Activated B cell treated with CpG ODN at 0.5 μM for 24 hours (primary cell): ENCODE measurements around the gene BOLA2. TPM values are rescaled to one million over a fixed set of nuclear protein-coding genes. Genes with fewer than 3 reads are reported as not detected.
"Not testable (repeated sequence)": the region's sequence is repeated elsewhere in the genome, so short reads cannot be mapped to it uniquely, and the experiment has no call there.

ENCODE experiments used
- ATAC-seq: fragments of 200-7000 bp; cut with Tn5 transposase; one replicate; pipeline ENCODE4 v1.10.0; 2021; ENCODE audit warnings: low read depth, mild to moderate bottlenecking, moderate library complexity
- CTCF ChIA-PET: fragments of 350-600 bp; sonication (Branson Sonifier 250); formaldehyde crosslinking; loops from one replicate; lab custom pipeline; 2021; ENCODE audit warnings: antibody characterized with exemption; lab: Charles Lee
- POLR2A ChIA-PET: fragments of 350-600 bp; sonication (Branson Sonifier 250); formaldehyde crosslinking; loops from one replicate; lab custom pipeline; 2021; ENCODE audit warnings: antibody characterized with exemption; lab: Charles Lee
- DNase-seq: peaks from one replicate; pipeline ENCODE4 v3.0.0; 2022
- H3K27ac Mint-ChIP-seq: one replicate; pipeline ENCODE4 v1.8.0; 2020; ENCODE audit warnings: mixed read lengths
- H3K27me3 Mint-ChIP-seq: one replicate; pipeline ENCODE4 v1.8.0; 2021; ENCODE audit warnings: mixed read lengths
- H3K36me3 Mint-ChIP-seq: one replicate; pipeline ENCODE4 v1.8.0; 2021; ENCODE audit warnings: low read depth, mixed read lengths
- H3K4me1 Mint-ChIP-seq: one replicate; pipeline ENCODE4 v1.8.0; 2021; ENCODE audit warnings: mixed read lengths
- H3K4me3 Mint-ChIP-seq: one replicate; pipeline ENCODE4 v1.8.0; 2020; ENCODE audit warnings: mild to moderate bottlenecking, mixed read lengths
- H3K9me3 Mint-ChIP-seq: one replicate; pipeline ENCODE4 v1.8.0; 2020; ENCODE audit warnings: mixed read lengths
- intact Hi-C: fragments of 100-400 bp; cut with micrococcal nuclease; formaldehyde crosslinking; loops from one replicate; pipeline ENCODE4 v1.15.1; 2024
- total RNA-seq: library from RNA; stranded (reverse); gene quantifications from 2 replicates; pipeline ENCODE4 v1.2.3, GENCODE V29; 2022

Gene BOLA2
- 15.1 and 19.5 TPM in 2 replicates for total RNA-seq

- CTCF ChIA-PET, H3K9me3 Mint-ChIP-seq, H3K27ac Mint-ChIP-seq, H3K36me3 Mint-ChIP-seq, H3K4me3 Mint-ChIP-seq, DNase-seq, H3K4me1 Mint-ChIP-seq, intact Hi-C loops, H3K27me3 Mint-ChIP-seq, POLR2A ChIA-PET: not testable (repeated sequence)
- peak; percentile 87 for ATAC-seq
These were observed at the start of gene BOLA2, which contains the start of gene SLX1B for GRCh38 chr16:29454269-29454668. BOLA2 (minus strand) TSS chr16:29454351; CDS start chr16:29454253, 98 bp downstream. SLX1B (plus strand) TSS chr16:29454533.

DNA sequence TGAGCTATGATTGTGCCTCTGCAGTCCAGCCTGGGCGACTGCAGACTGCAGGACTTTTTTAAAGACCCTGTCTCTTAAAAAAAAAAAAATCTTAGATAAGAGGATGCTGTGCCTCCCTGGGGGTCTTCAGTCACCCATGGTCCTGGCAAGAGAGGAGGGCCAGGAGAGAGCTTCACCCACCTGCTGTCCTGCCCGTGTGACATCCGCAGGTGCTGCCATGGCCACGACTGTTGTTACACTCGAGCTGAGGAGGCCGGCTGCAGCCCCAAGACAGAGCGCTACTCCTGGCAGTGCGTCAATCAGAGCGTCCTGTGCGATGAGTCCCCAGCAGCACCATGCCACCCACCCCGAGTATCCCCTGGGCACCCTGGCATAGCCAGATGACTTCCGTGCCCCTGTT lies 28.1 kb upstream of the BOLA2 start:
- H3K27me3 Mint-ChIP-seq, H3K36me3 Mint-ChIP-seq, DNase-seq, H3K4me3 Mint-ChIP-seq, H3K9me3 Mint-ChIP-seq, POLR2A ChIA-PET, intact Hi-C loops, H3K27ac Mint-ChIP-seq, ATAC-seq, H3K4me1 Mint-ChIP-seq, CTCF ChIA-PET: not testable (repeated sequence)

- POLR2A ChIA-PET, ATAC-seq, H3K36me3 Mint-ChIP-seq, CTCF ChIA-PET, H3K4me3 Mint-ChIP-seq, H3K27ac Mint-ChIP-seq, H3K4me1 Mint-ChIP-seq, intact Hi-C loops, DNase-seq, H3K27me3 Mint-ChIP-seq, H3K9me3 Mint-ChIP-seq: not testable (repeated sequence)
These were observed 17.9 kb upstream of the BOLA2 start for GRCh38 chr16:29472065-29472464.

GRCh38 chr16:29469660-29470059 lies 15.5 kb upstream of the BOLA2 start:
- H3K4me3 Mint-ChIP-seq, H3K4me1 Mint-ChIP-seq, H3K27me3 Mint-ChIP-seq, ATAC-seq, H3K36me3 Mint-ChIP-seq, CTCF ChIA-PET, H3K27ac Mint-ChIP-seq, H3K9me3 Mint-ChIP-seq, intact Hi-C loops, POLR2A ChIA-PET: not testable (repeated sequence)
- peak; percentile 29 for DNase-seq

DNA sequence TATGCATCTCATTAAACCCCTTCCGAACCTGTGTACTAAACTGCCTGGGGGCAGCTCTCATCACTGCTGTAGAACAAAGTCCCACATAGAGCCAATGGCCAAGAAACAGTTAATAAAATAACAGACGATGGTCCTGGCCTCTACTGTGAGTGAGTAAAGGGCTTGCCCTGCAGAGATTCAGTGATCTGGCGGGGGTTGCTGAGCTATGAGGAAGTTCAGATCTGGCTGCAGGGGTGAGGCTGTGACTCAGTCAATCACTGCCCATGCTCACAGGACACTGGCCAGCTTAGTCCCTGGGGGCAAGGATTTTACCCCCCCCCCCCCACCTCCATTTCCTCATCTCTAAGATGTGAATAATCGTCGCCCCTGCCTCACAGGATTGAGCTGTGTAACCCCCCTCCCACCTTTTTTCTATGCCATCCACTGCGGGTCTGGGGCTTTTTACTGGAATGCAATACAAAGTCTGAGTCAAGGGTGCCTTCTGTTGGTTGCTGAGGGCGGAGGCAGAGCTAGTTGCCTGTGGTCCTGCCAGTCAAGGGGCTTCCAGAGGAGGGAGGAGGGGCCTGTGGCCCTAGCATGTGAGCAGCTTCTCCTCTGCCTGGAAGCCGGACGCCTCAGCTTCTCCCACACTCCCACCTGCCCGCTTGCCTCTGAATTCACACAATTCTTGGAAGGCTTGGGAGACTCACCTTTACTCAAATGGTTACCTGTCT lies 13.7 kb upstream of the BOLA2 start:
- H3K4me3 Mint-ChIP-seq, result not testable (repeated sequence)
- ATAC-seq, result peak; percentile 62

GRCh38 chr16:29466904-29467303 lies 12.8 kb upstream of the BOLA2 start:
- POLR2A ChIA-PET, intact Hi-C loops, H3K27ac Mint-ChIP-seq, CTCF ChIA-PET, ATAC-seq, H3K9me3 Mint-ChIP-seq, H3K4me3 Mint-ChIP-seq, H3K4me1 Mint-ChIP-seq, H3K27me3 Mint-ChIP-seq, DNase-seq, H3K36me3 Mint-ChIP-seq: not testable (repeated sequence)

More for the DNA sequence above, 13.7 kb upstream of the BOLA2 start:
- POLR2A ChIA-PET, H3K9me3 Mint-ChIP-seq, H3K27ac Mint-ChIP-seq, CTCF ChIA-PET, H3K36me3 Mint-ChIP-seq, intact Hi-C loops, H3K4me1 Mint-ChIP-seq, H3K27me3 Mint-ChIP-seq, DNase-seq: not testable (repeated sequence)

DNA sequence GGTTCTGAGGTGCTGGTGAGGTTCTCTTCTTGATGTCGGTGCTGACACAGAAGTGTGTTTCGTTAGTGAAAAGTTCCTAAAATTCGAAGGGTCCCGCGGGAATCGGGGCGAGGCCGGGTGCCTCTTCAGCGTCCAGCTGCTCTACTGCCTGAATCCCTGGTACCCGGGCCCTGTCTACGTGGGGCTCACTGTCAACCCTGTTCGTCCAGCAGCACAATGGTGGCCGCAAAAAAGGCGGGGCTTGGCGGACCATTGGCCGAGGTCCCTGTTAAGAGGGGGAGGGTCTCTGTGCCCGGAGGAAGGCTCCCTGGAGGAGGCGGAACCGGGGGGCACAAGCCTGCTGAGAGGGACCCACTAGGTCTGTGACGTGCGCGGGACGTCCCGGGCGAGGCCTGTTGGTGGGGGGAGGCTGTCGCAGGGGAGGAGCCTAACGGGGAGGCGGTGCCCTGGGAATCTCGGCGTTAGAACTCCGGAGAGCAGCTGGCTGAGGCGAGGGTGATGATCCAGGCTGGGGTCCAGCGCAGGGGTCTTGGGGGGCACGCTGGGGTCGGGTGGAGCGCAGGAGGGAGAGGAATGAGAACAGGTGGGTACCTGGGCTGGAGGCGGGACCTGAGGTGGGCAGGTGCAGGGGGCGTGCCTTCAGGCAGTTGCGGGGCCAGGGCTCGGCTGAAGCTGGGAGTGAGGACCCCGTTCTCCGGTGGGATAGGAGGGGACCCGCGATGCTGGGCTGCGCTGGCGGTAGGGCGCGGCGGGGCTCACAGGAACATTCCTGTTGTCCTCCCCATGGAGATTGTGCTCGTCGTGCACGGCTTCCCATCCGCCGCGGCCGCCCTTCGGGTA lies 12.1 kb upstream of the BOLA2 start:
- H3K4me1 Mint-ChIP-seq, H3K36me3 Mint-ChIP-seq, intact Hi-C loops, CTCF ChIA-PET, POLR2A ChIA-PET, DNase-seq, H3K27ac Mint-ChIP-seq, H3K27me3 Mint-ChIP-seq, H3K4me3 Mint-ChIP-seq, H3K9me3 Mint-ChIP-seq: not testable (repeated sequence)
- ATAC-seq, result peak; percentile 75

- H3K27ac Mint-ChIP-seq, H3K4me1 Mint-ChIP-seq, ATAC-seq, H3K9me3 Mint-ChIP-seq, intact Hi-C loops, H3K36me3 Mint-ChIP-seq, H3K27me3 Mint-ChIP-seq, DNase-seq, H3K4me3 Mint-ChIP-seq, POLR2A ChIA-PET, CTCF ChIA-PET: not testable (repeated sequence)
These were observed 6.5 kb upstream of the BOLA2 start for GRCh38 chr16:29460647-29461030.

DNA sequence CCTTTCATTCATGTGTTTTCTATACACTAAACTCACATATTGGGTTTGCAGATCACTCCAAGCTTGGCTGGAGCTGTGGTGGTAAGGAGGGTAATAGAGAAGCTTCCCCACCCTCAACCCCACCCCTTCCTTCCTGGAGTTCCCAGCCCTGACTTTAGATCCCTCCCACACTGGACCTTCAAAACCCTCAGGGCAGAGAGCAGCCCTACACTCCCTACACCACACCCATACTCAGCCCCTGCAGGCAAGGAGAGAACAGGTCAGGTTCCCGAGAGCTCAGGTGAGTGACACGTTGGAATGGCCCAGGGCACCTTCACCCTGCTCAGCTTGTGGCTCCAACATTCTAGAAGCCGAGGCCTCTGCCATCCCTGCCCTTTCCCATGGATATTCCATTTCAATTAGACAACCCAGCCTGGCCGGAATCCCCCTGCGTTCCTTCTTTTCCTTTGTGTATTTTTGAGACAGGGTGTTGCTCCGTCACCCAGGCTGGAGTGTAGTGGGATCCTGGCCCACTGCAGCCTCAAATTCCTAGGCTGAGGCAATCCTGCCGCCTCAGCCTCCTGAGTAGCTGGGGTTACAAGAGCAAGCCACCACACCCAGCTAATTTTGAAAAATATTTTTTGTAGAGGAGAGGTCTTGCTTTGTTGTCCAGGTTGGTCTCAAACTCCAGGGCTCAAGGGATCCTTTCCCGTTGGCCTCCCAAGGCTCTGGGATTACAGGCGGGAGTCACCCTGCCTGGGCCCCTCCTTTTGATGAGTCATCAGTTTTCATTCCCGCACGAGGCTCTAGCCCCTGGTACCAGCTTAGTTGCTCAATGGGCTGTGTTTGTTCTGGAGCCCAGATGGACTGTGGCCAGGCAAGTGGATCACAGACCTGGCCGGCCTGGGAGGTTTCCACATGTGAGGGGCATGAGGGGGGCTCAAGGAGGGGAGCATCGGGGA lies 5.8 kb upstream of the BOLA2 start, which contains the start of gene SULT1A4:
Gene SULT1A4 (plus strand): TSS at position 208 of the 941 bp plus-strand sequence. CDS start 1,473 bp downstream, outside the sequence.
- H3K27me3 Mint-ChIP-seq, DNase-seq, intact Hi-C loops, H3K36me3 Mint-ChIP-seq, ATAC-seq, POLR2A ChIA-PET, H3K9me3 Mint-ChIP-seq, H3K4me3 Mint-ChIP-seq, H3K27ac Mint-ChIP-seq, H3K4me1 Mint-ChIP-seq, CTCF ChIA-PET: not testable (repeated sequence)

DNA sequence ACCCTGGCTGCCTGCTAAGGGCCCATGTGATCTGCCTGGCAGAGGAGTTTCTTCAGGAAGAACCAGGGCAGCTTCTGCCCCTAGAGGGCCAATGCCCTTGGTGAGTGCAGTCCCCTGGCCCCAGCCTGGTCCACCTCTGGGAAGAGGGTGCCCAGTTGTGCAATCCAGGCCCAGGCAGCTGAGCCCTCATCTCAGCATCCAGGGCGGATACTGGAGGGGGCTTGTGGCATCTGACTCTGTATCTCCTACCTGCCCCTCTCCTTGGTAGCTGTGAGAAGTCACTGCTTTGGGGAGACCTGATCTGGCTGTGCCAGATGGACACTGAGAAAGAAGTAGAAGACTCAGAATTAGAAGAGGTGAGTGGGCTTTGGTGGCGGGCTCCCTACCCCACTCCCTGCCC lies 3.5 kb upstream of the BOLA2 start:
- intact Hi-C loops, H3K9me3 Mint-ChIP-seq, H3K27ac Mint-ChIP-seq, H3K4me3 Mint-ChIP-seq, H3K27me3 Mint-ChIP-seq, ATAC-seq, H3K4me1 Mint-ChIP-seq, CTCF ChIA-PET, DNase-seq, H3K36me3 Mint-ChIP-seq, POLR2A ChIA-PET: not testable (repeated sequence)

- DNase-seq, H3K4me3 Mint-ChIP-seq, H3K9me3 Mint-ChIP-seq, H3K36me3 Mint-ChIP-seq, POLR2A ChIA-PET, CTCF ChIA-PET, H3K4me1 Mint-ChIP-seq, H3K27me3 Mint-ChIP-seq, intact Hi-C loops, H3K27ac Mint-ChIP-seq: not testable (repeated sequence)
- ATAC-seq, result peak; percentile 70
These were observed 677 bp upstream of the BOLA2 start for GRCh38 chr16:29454828-29455227.
